ENCODE results near the gene ARTN.

ARTN gene

DNA sequence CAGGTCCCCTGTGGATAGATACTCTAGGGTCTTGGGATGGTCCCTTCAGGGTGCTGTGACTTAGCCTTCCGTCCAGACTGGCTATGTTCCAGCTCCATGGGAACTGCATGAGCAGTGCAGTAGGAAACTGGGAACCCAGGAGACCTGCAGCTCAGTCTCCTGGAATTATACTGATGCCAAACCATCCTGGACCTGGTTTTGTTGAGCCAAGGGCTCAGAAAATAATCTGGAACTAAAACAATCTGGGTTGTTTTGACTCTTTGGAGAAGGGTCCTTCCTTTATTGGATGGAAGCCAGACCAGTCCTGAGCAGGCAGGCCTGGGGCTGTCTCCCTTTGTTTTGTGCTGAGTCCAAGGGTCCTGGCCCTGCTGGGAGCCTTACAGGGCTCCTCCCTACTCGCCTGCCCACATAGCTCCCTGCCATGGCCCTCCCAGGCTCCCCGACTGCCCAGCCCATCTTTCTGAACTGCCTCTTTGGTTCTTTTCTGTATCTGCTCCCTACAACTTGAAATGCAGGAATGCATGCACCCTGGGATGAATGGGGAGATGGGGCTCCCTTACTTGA lies 14.4 kb downstream of the ARTN start:
- DNase-seq, result no peak

DNA sequence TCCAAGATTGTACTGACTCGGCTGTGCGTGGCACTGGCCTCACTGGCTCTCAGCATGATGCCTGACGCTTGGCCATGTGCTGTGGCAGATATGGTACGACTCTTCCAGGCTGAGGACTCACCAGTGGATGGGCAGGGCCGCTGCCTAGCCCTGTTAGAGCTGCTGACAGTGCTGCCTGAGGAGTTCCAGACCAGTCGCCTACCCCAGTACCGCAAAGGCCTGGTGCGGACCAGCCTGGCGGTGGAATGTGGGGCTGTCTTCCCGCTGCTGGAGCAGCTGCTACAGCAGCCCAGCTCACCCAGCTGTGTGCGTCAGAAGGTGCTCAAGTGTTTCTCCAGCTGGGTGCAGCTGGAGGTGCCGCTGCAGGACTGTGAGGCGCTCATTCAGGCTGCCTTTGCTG lies 16.1 kb downstream of the ARTN start:
- DNase-seq, result no peak

DNA sequence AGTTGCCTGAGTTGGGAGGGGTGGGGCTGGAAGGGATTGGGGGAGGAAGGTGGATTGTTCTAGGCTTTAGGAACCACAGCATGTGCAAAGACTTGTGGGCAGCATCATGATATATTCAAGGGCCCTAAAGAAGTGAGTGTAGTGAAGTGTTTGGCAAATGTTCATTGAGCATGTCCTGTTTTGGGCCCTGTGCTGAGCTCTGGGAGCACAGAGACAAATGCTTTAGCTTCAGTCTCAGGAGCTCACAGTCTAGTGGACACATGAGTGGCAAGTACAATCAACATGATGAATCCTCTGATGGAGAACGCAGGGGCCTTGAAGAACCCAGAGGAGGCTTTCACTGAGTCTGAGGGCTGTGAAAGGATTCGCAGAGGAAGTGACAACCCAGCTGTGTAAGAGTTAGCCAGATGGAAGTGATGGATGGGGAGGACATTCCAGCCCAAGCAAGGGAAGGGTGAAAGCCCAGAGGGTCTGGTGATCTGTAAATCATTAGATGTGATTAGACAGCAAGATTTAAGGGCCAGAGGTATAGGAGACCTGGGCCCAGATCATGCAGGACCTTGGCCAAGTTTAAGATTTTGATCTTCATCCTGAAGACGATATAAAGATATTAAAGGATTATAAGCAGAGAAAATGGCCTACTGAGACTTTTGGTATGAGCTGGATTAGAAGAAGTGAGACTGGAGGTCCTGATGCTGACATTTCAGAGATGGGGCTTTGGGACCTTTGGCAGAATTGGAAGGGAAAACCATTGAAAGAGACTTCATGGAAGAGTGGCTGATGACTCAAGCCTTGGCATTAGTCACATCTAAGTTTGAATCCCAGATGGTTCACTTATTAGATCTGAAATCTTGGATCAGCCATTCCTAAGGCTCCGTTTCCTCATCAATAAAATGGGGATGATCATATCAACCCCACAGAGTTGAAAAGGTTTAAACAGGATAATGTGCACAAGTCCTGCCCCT lies 17.7 kb downstream of the ARTN start:
- DNase-seq, result no peak

DNA sequence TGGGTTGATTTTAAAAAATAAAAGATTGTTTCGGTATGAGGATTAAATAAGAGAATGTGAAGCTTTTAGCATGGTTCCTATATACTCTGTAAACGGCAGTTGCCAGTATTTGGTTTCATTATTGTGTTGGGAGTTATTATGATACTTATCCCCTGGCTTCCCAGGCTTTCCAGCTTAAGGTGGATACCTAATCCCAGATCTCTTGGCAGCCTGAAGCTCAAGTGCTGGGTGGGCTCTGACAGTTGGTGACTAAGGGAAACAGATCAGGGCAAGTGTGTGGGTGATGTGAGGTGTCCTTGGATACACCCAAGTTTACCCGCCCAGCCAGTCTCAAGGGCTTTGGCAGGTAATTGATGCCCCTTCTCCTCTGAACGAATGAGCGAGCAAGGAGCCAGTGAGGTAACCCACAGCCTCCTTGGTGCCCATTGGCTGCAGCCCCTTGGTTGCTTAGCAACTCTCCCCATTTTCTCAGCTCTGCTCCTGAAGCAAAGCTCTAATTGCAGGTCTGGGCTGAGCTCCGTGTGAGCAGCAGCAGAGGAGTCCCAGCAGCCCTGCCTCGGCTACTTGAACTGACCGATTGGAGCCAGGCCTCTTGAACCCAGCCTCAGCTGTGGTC lies 19.2 kb downstream of the ARTN start:
- no peak for DNase-seq

DNA sequence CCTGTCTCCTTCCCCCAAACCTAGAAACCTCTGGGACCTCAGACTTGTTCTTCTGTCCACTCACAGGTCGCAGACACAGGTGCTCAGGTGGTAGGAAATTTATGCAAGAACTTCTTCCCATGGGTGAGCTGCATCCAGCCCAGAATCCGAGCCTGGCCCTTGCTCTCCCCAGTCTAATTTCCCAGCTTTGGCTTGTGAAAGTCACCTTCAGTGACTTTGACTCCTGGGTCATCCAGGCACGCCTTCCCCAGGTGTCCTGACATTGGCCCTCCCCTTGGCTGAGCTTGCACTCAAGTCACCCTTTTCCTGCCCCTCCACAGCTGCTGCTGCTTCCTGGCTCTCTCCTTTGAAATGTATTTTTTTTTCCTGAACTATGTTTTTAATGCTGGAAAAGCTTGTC lies 19.8 kb downstream of the ARTN start:
- DNase-seq, result no peak

DNA sequence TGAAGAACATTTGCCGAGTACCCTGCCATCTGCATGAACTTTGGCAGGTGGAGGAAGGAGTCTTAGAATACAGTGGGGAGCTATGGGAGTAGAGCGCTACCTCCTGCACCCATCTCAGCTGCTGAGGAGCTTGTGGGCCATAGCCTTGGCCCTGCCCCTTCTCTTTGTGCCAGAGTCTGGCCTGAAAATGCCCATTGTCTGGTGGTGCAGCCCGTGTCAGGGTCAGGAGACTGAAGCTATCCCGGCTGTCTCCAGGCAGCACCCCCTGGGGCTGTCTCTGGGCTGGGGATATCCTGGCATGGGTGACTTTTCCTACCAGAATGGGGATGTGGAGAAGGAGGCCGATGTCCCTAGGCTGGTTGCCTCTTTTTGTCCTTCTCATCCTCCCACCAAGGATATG lies 20.4 kb downstream of the ARTN start:
- DNase-seq, result no peak

DNA sequence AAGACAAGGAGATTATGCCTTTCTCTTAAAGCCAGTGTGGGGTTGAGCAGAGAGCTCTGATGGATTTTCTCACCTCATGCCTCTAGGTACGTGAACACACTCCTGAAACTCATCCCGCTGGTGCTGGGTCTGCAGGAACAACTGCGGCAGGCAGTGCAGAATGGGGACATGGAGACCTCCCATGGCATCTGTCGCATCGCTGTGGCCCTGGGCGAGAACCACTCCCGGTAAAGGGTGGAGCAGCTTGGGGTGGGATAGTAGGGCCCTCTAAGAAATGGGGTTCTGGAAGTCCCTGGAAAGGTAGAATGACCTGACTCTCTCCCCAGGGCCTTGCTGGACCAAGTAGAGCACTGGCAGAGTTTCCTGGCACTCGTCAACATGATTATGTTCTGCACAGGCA lies 22.6 kb downstream of the ARTN start:
- no peak for DNase-seq

DNA sequence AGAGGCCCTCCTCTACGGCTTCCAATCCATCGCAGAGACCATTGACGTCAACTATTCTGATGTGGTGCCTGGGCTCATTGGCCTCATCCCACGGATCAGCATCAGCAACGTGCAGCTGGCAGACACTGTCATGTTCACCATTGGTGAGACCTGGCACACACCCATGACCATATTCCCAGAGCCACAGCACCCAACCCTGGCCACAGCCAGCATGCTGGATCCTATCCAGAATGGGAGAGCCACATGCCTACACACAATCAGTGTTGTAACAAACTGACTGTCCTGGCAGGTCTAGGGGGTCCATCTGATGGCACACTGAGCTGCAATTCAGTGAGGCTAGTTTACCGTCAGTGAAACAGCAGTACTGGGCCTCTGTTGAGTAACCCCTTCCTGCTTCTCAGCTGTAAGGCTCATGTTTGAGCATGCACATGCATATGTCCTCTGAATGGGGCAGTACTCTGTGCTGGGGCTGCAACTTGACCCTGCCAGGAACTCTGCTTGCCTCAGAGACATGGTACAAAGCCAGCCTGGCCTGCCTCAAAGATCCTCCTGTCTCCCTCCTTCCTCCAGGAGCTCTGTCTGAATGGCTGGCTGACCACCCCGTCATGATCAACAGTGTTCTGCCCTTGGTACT lies 23.9 kb downstream of the ARTN start:
- DNase-seq, result no peak

DNA sequence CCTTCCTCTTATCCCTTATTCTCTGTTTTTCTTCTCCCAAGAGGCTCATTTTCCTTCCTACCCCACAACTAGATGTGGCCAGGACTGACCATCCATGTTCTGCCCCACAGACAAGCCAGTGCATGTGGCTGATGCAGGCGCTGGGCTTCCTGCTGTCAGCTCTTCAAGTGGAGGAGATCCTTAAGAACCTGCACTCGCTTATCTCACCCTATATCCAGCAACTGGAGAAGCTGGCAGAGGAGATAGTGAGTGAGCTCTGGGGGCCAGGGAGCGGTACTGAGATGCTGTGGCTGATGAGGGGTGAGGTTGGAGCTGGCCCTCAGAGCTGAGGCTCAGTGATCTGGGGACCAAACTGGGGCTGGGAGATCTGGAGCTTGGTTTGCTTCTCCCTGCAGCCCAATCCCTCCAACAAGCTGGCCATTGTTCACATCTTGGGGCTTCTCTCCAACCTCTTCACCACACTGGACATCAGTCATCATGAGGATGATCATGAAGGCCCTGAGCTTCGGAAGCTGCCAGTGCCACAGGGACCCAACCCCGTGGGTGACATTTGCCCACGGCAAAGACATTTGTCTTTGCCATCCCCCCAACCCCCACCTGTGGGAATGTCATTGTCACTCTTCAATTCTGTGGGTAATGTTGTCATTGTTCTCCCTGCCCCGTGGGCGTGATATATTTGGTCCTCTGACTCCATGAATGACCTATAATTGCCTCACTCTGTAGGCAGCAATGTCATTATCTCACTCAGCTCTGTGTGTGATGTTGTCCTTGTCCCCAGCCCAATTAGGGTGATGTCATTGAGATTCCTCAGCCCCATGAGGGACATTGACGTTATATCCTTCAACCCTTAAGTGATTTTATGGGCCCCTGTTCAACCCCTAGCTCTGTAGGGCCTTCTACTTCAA lies 25.0 kb downstream of the ARTN start:
- DNase-seq, result no peak

DNA sequence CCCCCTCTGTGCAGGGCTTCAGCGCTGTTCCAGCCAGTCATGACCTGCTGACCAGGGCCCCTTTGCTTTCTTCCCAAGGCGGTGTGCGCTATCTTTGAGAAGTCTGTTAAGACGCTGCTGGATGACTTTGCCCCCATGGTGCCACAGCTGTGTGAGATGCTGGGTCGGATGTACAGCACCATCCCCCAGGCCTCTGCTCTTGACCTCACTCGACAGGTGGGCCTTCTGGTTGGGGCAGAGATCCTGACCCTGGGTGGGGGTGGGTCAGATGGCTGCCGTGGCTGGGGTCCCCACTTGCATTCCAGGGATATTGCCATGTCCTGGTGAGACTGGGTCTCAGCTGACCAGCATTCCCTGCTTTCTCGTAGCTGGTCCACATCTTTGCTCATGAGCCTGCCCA lies 27.2 kb downstream of the ARTN start:
- DNase-seq, result no peak

DNA sequence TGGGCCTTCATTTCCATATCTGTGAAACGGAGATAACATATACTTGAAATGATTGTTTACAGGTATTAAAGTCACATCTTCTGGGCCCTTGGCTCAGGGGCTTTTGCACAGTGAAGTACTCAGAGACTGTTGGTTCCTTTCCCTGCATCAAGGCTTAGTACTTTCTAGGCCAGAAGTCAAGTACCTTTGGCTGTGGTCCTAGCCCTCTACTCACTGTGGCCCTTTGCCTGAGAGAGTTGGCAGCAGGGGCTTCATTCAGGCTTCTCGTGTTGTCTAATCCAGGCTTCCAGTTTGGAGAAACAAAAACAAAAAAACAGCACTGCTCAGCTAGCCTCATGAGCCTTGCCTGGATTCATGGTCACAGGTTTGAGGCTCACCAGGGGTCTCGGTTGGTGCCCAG lies 28.1 kb downstream of the ARTN start:
- DNase-seq, result no peak

DNA sequence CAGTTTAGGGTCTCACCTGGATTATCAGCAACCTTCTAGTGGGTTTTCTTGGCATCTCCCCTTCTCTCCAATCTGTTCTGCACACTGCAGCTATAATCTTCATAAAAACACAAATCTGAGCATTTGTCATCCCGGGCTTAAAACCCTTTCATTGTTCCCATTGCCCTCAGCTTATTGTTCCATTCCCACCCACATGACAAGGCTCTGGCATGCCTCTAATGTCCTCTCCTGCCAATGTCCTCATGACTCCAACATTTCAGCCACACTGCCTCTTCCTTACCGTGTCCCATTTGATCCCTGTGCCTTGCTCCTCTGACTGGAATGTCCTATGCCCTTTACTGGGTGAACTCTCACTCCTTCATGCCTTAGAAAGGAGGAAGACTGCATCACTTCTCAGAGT lies 28.7 kb downstream of the ARTN start:
- no peak for DNase-seq

DNA sequence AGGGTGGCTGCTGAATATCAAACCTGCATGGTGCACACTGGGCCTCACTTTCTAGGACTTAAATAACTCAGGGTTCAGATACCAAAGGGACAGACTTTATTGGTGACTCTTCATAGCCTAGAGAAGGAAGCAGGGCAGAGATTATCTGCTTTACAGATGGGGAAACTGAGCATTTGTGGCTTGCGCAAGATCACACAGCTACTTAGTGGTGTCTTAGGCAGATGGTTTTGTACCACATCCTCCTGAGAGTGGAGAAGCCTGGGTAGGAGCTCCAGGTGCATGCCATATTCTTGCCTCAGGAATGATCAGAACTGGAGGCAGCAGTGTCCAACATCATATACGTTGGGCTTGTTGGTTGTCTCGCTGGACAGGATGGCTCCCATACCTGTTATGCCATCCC lies 29.4 kb downstream of the ARTN start:
- no peak for DNase-seq

DNA sequence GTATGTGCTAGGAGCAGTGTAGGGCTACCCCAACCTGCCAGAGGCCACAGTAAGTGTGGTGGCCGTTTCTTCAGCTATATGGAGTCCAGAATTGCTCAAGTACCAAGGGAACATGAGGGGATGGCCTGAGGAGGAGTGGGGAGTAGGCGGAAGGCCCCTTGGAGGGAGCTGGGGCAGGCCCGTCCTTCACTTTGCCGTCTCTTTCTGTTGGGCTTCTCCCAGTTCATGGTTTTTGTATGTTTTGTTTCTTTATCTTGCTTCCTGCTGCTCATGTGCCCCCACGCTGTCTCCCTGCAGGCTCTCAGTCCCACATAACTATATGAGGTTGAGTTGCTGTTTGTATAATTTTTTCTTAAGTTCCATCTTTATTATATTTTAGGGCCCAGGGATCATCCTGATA lies 30.3 kb downstream of the ARTN start:
- DNase-seq, result no peak

DNA sequence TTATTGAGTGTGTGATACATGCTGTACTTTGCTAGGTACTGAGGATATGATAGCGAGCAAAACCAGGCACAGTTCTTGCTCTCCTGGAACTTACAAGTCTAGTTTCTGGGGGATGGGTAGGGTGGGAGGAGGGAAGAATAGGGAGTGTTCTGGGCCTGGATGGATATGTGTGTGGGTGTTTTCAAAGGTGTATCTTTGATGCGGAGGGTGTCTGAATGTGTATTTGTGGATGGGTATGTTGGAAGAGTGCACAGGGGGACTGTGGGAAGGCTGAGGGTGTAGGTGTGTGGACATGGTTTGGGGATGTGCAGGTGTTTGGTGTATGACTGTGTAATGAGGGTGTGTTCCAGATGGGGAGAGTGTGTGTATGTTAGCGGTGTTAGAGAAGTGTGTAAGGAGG lies 31.7 kb downstream of the ARTN start:
- no peak for DNase-seq

DNA sequence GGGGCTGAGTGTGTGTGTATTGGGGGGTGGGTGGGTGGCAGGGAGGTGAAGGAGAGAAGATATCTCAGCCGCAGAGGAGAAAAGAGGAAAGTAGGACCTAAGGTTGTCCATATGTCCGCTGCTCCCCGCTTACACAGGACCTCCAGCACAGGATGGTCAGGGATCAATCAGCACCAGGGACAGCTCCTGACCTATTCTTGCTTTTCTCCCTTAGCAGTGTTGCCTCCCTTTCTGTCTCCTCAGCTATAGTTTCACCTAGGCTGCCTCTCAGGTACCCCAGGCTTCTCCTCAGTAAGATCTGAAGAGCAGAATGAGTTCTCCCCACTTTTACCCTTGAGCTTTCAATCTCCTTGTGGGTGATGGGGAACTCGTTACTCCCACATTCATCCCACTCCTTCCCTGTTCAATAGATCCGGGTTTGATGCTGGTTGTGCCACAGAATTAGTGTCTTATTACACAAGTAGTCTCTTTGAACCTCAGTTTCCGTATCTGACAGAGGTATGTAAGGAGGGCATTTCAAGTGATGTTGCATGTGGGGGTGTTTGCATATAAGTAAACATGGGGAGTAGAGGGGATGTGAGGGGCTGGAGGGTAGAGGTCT lies 34.8 kb downstream of the ARTN start:
- DNase-seq, result no peak

DNA sequence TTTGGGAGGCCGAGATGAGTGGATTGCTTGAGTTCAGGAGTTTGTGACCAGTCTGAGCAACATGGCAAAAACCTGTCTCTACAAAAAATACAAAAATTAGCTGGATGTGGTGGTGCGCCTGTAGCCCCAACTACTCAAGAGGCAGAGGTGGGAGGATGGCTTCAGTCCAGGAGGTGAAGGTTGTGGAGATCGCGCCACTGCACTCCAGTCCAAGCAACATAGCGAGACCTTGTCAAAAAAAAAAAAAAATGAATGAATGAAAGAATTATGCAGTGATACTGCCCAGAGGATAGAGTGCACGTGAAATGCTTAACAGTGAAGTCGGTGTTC lies 35.8 kb downstream of the ARTN start:
- DNase-seq, result no peak

DNA sequence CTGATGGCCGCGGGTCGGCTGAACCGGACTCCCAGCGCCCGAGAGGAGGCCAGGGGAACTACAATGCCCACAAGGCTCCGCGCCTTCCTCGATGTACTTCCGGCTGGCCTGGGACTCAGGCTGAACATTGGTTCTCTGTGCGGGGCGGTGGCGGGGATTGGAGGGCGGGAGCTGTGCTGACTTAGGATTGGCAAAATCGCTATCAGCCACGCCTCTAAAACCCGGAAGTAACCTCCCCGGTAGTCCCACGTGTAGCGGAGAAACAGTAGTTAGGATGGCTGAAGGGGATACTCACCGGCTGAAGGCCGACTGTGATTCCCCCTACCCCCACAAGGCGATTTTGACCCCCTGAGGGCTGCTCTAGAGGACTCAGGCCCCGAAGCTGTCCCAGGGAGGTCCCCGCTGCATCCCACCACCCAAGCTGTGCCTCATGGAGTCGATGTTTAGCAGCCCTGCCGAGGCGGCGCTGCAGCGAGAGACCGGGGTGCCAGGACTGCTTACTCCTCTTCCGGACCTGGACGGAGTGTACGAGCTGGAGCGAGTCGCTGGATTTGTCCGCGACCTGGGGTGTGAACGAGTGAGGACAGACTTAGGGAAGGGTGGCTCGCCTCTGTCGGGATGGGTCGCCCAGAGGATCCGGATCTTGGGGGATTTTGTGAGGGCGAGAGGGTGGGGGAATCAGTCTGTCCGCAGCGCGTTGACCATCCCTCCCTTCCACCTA lies 36.3 kb downstream of the ARTN start, which contains the start of gene DPH2:
Gene DPH2 (plus strand): TSS at position 265 of the 721 bp plus-strand sequence. CDS start 166 bp downstream, at position 431.
- peak; percentile 96 for DNase-seq

DNA sequence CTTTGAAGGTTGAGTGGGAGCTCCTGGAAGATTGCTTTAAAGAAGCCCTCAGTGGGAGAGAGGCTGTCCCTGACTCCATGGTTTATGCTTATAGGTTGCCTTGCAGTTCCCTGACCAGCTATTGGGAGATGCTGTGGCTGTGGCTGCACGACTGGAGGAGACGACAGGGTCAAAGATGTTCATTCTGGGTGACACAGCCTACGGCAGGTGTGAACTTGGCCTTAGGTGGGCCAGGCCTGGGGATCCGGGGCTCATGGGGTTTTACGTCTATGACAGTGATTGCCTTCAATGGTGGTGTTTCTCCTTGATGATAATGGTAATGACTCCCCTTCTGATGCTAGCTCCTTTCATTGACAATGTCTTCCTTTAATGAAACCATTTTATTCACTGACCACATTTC lies 36.9 kb downstream of the ARTN start:
- no peak for DNase-seq

DNA sequence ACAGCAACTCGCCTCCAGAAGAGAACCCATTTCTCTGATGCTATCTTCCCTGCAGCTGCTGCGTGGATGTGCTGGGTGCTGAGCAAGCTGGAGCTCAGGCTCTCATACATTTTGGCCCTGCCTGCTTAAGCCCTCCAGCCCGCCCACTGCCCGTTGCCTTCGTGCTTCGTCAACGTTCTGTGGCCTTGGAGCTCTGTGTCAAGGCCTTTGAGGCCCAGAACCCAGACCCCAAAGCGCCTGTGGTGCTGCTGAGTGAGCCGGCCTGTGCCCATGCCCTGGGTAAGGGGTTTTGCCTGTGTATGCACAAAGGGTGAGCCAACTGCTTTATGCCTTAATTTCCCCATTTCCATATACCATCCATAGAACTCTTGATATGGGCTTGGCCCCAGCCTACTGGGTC lies 37.3 kb downstream of the ARTN start:
- no peak for DNase-seq

DNA sequence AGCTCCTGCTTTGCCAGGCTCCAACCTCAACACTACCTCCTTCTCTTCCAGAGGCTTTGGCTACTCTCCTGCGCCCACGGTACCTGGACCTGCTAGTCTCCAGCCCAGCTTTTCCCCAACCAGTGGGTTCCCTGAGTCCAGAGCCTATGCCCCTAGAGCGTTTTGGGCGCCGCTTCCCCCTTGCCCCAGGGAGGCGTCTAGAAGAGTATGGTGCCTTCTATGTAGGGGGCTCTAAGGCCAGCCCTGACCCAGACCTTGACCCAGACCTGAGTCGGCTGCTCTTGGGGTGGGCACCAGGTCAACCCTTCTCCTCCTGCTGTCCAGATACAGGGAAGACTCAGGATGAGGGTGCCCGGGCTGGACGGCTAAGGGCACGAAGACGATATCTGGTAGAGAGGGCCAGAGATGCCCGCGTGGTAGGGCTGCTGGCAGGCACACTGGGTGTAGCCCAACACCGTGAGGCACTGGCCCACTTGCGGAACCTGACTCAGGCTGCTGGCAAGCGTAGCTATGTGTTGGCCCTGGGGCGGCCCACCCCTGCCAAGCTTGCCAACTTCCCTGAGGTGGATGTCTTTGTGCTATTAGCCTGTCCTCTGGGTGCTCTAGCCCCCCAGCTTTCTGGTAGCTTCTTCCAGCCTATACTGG lies 37.9 kb downstream of the ARTN start:
- DNase-seq, result no peak

Measured in activated gamma-delta T cell treated with Interleukin-2 at 50 U/mL for 16 hours (primary cell).